Retina (tissue), 1 donor: Measurements from ENCODE around the gene MEAF6.

Source experiments
- DNase-seq: peaks from one replicate; pipeline ENCODE4 v3.0.0-alpha.2; 2016

The MEAF6 gene

DNA sequence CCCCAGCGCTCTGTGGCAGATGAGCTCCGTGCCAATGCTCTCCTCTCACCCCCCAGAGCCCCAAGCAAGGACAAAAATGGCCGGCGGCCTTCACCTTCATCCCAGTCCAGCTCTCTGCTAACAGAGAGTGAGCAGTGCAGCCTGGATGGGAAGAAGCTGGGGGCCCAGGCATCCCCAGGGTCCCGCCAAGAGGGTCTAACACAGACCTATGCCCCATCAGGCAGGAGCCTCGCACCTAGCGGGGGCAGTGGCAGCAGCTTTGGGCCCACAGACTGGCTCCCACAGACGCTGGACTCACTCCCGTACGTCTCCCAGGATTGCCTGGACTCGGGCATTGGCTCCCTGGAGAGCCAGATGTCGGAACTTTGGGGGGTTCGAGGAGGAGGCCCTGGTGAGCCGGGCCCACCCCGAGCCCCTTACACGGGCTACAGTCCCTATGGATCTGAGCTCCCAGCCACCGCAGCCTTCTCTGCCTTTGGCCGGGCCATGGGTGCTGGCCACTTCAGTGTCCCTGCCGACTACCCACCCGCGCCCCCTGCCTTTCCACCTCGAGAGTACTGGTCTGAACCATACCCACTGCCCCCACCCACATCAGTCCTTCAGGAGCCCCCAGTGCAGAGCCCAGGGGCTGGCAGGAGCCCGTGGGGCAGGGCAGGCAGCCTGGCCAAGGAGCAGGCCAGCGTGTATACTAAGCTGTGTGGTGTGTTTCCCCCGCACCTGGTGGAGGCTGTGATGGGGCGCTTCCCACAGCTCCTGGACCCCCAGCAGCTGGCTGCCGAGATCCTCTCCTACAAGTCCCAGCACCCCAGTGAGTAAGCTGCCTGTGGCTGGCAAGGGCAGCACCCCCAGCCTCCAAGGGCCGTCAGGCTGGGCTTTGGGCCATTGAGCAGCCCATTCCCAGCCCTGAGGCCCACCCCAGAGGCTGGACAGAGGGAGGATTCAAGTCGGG lies 31.5 kb downstream of the MEAF6 start:
- no peak for DNase-seq

DNA sequence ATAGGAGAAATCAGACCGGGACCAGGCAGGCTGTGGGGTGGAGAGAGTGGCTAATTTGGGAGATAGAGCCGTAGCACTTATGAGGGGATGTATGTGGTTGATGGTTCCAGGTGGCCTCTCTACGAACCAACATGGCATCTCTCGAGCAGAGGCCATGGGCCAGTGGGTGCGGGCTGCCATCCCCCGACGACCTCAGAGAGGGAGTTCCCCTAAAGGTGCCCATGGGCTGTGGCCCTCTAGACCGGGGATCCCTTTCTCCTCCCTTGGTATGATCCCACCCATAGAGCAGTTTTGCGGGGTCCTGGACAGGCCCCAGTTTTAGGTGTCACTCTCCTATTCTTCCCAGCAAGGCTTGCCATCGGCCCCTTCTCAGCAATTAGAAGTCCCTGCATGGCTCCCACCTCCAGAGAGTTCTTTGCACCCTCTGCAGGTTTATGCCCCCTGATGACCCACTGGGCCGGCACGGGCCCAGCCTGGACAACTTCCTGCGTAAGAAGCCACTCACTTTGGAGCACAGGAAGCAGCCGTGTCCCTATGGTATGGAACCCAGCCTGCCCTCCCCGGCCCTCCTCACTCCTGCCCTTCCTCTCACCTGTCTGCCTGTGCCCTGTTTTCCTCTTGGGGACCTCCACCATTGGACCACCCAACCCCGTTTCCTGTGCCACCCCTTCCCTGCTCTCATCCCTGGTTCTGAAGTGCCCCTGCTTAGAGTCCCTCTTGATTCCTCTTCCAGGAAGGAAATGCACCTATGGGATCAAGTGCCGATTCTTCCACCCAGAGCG lies 32.4 kb downstream of the MEAF6 start:
- no peak for DNase-seq

DNA sequence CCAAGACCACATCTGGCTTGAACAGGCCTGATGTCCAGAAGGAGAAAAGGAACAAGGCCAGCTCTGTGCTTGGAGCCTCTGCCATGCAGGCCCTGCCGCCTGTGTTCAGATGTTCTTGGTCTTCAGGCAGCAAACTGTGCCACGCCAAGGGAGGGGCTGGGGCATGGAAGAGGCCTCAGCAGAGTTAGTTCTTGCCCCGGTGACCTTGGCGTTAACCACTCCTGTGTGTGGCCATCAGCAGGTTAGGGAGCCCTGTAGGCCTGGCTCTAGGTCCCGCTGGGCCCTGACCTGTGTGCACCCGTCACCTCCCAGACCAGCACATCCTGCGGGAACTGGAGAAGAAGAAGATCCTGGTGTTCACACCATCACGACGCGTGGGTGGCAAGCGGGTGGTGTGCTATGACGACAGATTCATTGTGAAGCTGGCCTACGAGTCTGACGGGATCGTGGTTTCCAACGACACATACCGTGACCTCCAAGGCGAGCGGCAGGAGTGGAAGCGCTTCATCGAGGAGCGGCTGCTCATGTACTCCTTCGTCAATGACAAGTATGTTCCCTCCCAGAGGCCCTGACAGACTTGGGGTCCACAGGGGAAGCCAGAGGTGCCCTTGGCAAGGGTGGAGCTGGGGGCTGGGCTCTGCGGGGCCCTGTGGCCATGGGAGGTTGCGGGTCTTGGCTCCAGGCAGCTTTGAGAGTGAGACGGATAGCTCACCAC lies 33.1 kb downstream of the MEAF6 start:
- DNase-seq: no peak

DNA sequence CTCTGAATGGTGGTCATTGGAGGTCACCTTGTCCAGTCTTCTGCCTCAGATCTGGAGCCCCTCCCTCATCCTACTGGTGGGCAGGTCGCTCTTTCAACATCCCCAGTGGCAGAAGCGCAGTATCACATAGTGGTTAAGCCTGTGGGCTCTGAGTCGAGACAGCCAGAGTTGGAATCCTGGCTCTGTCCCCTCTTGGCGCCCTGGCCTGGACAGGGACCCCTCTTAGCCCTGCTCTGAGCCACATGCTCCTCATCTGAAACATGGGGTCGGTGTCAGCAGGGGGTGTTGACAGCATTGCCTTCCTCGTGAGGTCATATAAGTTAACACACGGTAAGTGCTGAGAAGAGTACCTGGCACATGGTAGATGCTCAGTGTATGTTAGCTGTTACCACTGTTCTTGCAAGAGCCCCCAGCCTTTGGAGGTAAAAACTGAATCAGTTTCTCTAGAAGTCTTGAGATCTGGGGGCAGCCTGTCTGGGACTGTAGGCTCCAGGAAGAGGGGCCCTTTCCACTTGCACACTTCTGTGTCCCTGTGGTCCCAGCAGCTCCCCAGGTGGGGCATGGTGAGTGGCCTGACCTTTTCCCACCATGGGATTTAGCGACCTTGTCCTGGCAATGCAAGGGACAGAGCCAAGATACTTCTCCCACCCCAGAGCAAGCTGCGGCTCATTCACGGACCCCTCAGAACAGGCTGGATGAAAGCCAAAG lies 33.8 kb downstream of the MEAF6 start:
- DNase-seq: no peak

DNA sequence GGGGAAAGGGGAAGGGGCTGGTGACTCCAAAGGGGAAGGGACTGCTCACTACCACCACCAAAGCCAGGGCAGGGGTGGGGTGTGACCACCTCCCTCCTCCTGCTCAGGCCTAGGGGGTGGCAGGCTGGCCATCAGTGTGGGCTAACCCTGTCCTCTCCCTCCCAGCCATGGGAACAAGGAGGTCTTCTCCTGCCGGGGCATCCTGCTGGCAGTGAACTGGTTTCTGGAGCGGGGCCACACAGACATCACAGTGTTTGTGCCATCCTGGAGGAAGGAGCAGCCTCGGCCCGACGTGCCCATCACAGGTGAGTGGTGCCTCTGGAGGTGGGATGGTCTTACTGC lies 34.5 kb downstream of the MEAF6 start:
- DNase-seq: no peak

DNA sequence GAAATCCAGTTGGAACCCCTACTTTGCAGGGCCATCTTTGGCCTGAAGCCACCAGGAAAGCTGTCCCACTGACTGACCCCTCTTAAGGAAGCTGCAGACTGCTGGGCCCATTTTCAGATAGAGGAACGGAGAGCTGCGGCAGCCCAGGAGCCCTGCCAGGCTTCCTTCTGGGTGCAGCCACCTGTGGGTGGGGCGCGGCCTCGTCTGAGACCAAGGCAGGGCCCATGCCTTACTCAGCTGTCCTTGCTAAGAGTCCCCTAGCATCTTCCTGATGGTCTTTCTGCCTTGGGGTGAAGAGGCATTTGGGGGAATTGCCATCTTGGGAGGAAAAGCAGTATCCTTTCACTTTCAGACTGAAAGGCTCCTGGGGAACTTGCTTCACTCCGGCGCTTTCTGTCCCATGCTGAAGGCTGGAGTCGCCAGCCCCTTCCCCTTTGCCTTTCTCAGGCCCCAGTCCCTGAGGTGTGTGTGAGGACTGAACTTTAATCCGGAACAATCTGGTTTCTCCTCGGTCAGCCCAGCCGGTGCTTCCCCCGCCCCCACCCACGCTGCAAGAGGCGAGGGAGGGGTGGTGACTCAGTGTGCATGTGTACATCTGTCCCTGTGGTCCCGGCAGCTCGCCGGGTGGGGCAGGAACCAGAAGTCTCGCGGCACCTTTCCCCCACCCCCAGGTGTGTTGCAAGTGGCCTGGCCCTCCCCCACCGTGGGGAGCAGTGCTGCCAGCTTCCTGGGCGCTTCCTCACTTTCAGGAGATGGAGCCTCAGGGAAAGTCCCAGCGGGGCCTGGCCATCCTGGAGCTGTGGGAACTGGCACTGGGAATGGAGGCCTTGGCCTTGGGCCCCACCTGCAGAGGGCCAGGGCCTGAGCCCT lies 35.1 kb downstream of the MEAF6 start:
- DNase-seq: no peak

DNA sequence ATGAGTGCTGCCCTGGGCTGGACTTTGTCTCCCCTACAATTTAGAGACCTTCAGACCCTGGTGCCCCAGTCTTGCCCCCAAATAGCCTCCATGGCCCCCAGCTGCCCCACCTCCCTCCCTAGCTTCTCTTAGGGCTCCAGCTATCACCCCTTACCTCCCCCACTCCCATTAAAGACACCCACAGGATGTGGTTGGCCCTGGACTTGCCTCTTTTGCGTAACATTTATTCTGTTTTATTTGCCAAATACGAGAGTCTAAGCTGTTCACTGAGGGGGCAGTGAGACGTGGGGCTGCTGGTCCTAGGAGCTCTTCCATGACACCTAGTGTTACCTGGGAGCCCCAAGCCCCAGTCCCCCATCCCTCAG lies 35.7 kb downstream of the MEAF6 start:
- no peak for DNase-seq

DNA sequence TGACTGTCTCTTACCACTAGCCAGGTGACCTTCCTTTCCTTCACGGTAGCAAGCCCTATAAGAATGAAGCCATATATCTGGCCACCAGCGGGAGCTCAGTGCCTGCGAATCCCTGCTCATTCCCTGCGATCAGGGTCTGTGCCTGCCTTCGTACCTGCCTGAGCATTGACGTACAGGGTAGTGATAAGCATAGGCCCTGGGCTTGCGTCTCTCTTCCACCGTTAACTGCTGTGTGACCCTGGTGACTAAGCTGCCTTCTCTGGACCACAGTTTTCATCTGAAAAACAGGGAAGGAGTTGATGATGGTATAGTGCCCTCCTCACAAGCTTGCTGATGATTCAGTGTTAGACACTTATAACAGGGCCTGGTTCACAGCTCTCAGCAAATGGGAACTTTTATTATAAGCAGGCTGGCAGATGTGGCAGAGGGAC lies 36.1 kb downstream of the MEAF6 start:
- no peak for DNase-seq

DNA sequence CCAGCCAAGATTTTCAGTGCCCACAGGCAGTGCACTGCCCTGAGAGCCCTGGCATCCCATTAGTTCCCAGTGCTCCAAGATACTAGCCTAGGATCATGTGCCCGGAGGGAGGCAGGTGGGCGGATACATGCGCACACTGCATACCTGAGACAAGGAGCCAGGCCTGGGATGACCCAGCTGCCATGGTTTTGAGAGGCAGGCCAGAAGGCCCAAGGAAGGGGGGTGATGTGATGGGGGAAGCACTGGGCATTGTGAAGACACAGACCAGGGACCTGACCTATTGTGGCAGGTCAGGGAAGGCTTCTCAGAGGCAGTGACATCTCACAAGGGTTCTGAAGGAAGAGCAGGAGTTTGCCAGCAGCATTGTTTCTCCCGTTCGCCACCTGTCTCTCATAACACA lies 36.6 kb downstream of the MEAF6 start:
- no peak for DNase-seq

DNA sequence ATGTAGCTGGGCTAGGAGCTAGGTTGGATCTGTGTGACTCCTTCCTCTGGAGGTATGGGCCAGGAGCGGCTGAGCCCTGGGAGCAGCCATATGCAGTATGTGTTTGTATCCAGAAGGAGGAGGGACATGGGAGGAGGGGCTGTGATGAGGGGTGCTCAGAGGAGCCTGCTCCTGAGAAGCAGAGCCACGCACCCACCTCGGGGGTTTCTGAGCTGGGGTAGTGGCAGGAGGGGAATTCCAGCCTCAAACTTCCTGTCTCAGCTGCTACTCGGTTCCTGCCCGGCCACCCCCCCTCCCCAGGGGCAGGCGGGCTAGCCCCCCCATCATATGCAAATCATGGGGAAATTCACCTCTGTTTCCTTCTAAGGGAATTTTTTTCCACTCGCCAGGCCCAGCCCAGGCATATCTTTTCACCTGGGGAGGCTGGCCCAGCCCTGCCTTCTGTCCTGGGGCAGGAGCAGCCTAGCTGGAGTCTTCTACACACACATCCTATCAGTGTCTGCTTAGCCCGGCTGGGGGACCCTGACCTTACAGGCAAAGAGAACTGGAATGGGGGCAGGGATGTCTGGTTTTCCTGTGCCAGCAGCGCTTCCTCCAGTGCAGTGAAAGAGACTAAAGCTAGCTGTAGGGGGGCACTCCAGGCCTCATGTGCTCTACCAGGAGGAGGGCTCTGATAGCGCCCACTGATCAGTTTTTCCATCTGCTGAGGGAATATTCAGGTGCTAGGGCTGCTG lies 37.2 kb downstream of the MEAF6 start:
- peak; percentile 38 for DNase-seq

DNA sequence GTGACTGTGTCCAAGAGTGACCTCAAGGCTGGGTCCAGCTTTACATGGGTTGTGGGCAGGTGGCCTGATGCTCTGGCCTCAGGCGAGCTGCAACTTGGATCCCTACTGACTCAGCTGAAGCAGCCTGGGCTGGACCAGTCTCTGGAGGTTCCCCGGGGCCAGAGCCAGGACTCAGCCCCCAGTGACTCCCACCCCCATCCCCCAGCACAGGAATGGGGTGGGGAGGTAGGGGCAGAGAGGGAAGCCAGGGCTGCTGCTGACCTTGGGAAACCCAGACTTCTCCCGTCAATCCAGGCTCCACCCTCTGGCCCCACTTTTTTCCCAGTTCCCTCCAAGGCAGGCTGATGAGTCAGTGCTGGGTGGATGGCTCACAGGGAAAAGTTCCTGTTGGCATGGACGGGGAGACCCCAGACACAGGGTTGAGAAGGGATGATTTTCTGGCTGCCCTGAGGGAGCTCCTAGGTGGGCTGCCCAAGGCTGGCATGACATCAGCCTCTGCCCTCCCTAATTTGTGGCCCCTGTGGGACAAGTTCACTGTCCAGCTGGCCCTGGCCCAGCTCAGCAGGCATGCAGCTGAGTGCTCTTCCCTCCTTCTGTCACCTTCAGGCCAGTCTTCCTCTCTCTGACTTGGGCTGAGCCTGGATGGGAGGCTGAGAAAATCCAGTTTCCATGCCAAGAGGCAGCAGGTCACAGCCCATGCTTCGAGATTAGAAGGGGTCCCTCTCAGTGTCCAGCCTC lies 37.9 kb downstream of the MEAF6 start:
- peak; percentile 42 for DNase-seq

DNA sequence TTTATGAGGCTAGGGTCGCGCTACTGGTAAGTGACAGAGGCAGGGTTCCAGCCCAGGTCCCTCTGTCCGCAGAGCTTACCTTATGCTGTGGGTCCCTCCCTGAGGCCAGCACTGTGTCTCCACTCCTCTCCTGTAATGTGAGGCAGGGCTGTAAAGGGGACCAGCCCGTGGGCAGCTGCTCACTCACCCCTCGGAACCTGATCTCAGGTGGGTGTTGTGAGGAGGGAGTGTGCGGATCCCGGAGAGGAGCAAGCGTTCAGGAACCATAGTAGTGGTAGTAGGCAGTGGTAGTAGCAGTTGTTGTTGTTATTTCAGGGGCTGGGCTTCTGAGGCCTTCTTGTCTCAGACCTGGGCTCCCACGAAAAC lies 38.5 kb downstream of the MEAF6 start:
- DNase-seq: no peak

DNA sequence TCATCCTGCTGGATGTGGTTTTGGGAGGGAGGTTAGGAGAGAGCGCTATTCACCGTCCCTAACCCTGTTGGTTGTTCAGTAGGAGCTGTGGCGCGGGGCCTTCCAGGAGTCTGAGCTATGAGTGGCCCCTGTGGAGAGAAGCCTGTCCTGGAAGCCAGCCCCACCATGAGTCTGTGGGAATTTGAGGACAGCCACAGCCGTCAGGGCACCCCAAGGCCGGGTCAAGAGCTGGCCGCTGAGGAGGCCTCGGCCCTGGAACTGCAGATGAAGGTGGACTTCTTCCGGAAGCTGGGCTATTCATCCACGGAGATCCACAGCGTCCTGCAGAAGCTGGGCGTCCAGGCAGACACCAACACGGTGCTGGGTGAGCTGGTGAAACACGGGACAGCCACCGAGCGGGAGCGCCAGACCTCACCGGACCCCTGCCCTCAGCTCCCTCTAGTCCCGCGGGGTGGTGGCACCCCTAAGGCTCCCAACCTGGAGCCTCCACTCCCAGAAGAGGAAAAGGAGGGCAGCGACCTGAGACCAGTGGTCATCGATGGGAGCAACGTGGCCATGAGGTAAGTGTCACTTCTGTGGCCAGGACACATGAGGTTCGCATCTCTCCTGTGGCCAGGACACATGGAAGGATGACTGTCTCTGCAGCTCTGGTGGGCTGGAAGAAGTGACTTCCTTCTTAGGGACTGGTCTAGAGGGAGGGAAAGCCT lies 39.0 kb downstream of the MEAF6 start:
- no peak for DNase-seq

DNA sequence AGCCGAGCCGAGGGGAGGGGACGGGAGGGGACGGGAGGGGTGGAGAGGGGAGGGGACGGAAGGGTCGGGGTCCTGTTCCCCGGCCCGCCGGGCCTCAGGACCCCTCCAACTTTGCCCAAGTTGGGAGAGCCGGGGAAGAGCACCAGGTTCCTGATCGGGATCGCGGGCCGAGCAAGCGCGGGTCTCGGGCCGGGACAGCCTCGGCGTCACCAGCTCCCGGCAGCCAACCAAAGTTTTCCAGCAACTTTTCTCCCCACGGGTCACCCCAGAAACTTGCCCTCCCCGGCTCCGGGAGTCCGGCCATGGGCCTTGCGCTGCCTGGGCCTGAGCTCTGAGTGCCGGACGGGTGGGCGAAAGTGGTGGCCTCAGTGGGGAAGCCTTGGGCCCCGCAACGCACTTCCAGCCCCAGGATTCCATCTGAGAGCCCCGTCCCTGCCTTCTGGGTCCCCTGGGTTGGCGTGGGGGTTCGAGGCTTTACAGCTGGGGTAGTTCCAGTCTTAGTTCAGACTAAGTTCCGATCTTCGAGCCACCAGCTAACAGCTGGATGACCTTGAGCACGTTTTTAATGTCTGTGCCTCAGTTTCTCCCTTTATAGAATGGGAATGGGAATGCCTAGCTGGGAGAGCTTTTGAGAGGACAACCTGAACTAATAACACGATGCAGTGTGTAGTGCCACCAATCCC lies 39.7 kb downstream of the MEAF6 start:
- peak; percentile 46 for DNase-seq

DNA sequence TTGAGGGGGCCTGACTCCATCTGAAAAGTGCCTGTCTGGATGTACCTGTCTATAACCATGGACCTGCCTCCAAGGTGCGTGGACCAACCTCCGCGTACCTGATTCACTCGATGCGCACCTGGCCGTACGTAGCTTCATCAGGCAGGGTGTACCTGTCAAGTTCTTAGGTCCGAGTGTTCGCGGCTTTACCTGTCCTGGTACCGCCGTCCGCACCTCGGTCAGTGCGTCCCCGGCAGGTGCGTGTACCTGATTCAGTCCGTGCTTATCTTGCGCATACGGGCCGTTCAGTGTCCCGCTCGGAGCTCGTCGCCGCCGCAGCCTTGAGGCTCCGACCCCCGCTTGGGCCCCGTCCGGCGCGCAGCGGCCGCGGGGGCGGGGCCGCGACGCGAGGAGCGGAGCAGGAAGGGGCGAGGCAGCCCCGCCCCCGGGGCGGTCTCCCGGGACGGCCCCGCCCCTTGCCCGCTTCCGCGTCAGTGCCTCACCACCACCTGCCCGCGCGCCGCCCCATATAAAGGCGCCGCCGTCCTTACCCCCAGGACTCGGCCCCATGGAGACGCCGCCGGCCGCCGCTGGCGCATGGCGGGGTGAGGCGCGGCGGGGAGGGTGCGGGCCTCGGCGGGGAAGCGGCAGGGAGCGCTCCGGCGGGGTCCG lies 40.4 kb downstream of the MEAF6 start, which contains the start of gene ZC3H12A:
Gene ZC3H12A, plus strand, starts transcription at position 535 of the 651 bp plus-strand sequence. CDS start 917 bp downstream, outside the sequence.
- peak; percentile 84 for DNase-seq

DNA sequence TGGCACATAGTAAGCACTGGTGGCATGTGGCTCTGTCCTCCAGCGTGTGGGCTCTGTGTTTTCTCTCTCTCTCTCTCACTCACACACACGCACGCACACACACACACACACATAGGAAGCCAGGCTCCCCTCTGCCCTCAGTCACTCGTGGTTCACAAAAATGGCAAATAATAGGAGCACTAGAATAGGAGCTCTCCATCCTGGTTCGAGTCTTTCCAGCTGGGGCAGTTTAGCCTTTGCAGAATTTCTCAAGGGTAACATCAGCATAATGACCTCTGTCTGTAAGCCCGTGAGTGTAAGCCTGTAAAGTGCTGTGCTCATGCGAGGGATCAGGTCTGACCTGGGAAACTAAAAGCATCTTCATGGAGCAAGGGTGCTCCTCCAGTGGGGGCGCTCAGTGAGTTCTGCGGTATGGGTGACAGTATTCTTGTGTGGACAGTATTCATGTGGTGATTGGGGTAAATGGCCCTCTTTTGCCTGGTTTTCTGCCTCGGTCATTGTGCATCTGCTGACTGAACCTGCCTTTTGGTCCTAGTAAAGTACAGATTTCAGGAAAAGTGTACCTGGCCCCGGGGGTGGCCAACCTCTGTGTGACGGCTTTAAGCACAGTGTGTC lies 41.0 kb downstream of the MEAF6 start:
- DNase-seq: peak; percentile 59

DNA sequence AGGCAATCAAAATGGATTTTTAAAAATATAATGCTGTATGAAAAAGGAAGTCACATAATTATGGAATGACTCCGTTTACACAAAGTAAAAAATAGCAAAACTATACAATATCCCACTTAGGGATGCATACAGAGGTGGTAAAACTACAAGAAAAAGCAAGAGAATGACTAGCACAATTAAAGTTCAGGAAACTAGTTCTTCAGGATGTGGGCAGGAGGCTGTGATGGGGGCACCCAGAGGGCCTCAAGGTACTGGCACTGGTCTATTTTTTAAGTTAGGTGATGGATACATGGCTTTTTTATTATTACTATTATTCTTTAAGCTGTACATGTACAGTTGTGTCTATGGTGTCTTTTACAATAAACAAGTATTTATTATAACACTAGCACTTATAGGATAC lies 41.6 kb downstream of the MEAF6 start:
- no peak for DNase-seq

DNA sequence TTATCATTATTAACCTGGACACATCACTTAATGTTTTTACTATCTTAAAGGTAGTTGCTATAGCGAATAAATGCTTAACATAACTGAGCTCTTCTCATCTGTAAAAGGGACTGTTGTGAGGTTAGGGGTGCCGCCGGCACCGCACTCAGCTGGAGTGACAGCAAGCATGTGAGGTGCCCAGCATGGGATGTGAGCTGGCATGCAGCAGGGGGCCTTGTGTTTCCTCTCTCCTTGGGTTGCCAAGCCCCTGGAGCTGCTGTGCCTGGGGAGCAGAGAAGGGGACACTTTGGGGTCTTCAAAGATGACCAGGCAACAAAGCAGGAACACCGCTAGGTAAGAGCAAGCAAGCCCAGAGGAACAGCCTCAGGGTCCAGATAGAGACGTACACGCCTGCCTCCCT lies 42.3 kb downstream of the MEAF6 start:
- DNase-seq: no peak
